Hematopoietic multipotent progenitor cell treated with erythropoietin and hydrocortisone succinate and interleukin-3 and kit ligand, for 17 days (in vitro differentiated cells): ENCODE measurements around the gene SCRN1.
"Not testable (repeated sequence)": the region's sequence is repeated elsewhere in the genome, so short reads cannot be mapped to it uniquely, and the experiment has no call there.

Experiments
- DNase-seq: peaks from one replicate; pipeline ENCODE4 v3.0.0-alpha.2; 2015; ENCODE audit warnings: low spot score

SCRN1 gene

GRCh38 chr7:29926216-29926615 is 63.4 kb downstream of the SCRN1 start:
- DNase-seq = no peak

- no peak for DNase-seq
Measured at GRCh38 chr7:29924684-29925083, 64.9 kb downstream of the SCRN1 start.

DNA sequence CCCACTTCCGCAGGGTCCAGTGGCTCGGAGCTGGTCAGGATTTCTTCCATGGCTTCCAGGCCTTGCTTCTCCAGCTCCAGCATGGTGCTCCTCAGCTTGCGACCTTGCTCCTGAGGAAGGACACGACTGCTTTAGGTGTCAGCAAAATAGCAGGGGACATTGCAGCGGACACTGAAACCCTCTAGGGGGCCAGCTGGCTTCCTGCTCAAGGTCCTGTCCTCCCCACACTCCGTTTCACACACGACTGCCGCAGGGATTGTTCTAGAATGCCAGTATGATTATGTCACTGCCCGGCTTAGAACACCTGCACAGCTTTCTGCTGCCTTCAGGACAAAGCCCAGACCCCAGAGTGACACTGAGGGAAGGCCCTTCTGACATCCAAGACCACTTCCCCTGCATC is 65.6 kb downstream of the SCRN1 start:
- no peak for DNase-seq

DNA sequence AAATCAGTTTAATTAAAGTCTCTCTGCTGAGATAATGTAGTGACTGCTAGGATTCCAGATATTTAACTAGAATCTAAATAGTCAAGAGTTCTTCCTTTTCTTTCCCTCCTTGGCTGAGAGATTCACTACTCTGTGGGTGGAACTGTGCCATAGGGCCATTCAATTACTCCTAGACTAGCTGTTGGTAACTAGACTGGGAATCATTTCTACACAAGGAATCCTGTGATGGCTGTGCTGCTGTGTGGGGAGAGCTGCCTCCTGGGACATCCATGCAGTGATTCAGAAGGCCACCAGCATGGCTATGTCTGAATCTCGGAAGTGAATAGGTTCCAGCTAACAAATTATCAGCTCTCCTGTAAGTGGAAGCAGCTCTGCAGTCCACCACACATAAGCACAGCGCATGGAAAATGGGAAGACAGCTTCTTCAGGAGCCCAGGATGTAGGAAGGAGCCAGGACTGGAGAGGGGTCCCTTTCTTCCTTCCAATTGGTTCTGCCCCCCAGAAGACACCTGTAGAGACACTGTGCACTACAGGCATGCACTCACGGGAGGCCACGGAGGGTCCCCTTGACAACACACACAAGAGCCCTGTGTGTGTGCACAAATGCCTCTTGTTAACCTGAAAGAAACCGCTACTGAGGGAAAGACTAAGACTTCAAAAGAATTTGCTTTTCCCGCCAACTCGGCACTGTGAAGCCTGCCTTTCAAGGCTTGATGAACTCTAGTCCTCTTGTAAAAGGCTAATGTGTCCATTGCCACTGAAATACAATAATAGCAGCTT is 66.5 kb downstream of the SCRN1 start:
- no peak for DNase-seq

DNA sequence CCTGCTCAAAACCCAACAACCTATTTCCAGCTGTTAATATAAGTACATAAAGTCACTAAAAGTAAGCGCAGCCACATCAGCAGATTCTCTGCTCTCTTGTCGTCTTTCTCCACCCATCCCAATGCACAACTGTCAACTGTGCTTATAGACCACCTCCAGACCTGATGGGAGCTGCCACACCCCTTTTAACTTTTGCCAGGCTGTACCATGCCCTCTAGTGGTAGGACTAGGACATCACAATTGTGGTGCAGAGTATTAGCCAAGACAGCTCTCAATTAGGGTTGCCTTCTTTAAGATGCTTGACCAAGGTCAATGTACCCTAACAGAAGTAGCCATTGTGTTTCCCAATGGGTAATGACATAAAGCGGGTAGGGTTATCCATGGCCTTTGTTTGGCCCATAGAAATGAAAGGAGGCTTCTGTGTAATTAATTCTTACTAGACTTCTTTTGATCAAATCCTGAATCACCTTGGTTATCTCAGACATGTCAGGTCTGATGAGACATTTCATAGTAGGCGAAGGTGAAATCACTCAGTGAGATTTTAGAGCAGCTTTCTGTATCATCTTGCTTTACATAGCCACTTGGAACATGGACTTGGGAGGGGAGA is 68.1 kb downstream of the SCRN1 start:
- DNase-seq = peak; percentile 69

DNA sequence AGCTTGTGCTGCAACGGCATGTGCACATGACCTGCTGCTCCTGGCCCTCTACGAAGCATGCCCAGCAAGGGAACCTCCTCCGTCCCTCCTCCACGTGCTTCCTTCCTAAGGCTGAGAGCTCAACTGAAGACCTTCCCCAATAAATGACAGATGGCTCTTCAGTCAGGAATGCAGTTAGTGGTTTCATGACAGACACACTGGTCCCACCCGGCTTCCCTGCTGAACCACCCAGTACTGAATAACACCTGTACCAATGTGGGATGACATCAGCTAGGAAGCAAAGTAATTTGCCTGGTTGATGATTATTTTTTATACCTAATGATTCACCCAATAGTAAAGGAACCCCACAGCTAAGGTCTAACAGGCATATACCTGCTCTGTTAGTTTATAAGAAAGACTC is 69.1 kb downstream of the SCRN1 start:
- no peak for DNase-seq

- DNase-seq = no peak
Measured at GRCh38 chr7:29919790-29920189, 69.8 kb downstream of the SCRN1 start.

- DNase-seq = no peak
Measured at GRCh38 chr7:29918850-29919249, 70.8 kb downstream of the SCRN1 start.

- DNase-seq = no peak
Measured at GRCh38 chr7:29917641-29918040, 72.0 kb downstream of the SCRN1 start.

DNA sequence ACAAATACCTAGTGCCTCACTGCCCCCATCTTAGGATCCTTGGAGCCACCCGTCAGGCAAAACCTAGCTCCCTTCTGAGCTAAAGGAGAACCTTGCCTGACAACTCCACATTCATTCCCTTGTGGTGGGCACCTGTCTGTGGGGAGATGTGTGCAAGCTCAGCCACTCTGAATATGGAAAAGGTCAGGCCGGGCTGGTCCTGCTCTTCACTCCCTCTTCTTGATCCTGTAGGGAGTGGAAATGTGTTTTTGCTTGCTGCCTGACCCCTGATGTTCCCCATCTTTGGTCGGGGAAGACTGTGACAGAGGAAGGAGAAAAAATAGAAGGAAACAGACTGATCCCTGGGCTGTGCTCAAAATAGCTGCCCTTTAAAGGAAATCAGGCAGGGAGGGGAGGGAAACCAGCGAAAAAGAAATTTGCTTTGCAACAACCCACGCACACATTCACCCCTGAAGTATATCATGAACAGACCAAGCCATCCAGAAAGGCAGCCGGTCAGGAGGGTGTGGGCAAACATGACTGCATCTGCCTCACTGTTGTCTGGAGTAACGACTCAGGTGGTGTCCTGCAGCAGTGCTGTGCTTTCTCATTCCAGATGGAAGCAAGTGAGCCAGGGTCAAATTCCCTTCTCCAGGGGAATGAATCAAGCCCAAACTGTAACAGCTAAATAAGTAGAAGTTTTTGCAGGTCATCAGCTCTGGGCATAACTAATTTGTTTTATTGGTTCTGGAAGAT is 74.0 kb downstream of the SCRN1 start:
- no peak for DNase-seq

GRCh38 chr7:29914180-29914579 is 75.4 kb downstream of the SCRN1 start:
- no peak for DNase-seq

DNA sequence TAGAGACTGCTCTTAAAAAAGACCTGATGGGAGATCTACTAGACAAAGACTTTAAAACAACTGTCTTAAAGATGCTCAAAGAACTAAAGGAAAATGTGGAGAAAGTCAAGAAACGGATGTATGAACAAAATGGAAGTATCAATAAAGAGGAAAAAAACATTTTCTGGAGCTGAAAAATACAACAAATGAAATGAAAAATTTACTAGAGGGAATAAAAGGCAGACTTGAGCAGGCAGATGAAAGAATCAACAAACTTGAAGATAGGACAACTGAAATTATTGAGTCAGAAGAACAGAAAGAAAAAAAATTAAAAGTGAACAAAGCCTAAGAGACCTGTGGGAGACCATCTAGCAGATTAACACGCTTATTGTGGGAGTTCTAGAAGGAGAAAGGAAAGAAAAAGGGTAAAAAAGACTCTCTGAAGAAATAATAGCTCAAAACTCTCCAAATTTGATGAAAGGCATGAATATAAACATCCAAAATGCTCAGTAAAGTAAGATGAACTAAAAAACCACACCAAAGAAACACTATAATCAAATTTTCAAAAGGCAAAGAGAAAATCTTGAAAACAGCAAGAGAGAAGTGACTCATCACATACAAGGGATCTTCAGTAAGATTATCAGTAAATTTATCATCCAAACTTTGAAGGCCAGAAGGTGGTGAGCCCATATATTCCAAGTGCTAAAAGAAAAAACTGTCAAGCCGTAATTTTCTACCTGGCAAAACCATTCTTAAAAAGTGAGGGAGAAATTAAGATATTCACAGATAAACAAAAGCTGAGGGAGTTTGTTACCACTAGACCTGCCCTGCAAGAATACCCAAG is 83.2 kb downstream of the SCRN1 start:
- DNase-seq = no peak

DNA sequence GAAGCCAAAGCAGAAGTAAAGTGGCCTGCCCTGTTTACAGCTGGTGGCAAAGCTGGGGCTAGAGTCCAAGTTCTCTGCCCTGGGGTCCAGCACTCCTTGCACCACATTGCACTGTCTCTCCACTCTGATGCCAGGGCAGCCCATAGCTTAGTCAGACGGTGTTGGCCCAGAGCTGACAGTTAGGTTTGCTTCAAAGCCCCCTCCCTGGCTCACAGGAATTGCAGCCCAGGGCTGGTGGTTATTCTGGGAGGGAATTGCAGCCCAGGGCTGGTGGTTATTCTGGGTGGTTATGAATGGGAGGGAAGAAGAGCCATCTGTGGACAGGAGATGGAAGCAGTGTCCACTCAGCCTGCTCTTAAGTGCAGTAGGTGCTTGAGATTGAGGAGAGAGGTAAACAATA is 88.9 kb downstream of the SCRN1 start:
- no peak for DNase-seq

- DNase-seq = no peak
Measured at GRCh38 chr7:29898301-29898700, 91.3 kb downstream of the SCRN1 start.

DNA sequence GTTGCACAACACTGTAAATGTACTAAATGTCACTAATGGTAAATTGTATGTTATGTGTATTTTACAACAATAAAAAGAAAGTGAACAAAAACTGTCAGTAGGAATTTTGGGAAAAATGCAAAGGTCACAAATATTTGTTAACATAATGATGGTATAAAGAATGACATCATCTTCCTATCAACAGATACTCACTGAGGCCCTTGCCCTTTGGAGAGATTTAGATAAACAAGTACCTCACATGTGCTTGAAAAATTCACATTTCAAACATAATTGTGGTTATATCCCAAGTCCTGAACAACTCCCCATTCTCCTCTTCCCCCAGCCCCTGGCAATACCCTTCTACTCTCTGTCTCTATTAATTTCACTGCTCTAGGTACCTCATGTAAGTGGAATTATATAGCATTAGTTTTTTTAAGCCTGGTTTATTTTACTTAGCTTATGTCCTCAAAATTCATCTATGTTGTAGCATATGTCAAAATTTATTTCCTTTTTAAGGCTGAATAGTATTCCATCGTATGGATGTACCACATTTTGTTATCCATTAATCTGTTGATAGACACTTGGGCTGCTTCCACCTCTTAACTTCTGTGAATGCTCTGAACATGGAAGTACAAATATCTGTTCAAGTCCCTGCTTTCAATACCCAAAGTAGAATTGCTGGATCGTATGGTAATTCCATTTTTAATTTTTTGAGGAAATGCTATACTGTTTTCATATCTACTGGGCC is 92.8 kb downstream of the SCRN1 start:
- DNase-seq = no peak

DNA sequence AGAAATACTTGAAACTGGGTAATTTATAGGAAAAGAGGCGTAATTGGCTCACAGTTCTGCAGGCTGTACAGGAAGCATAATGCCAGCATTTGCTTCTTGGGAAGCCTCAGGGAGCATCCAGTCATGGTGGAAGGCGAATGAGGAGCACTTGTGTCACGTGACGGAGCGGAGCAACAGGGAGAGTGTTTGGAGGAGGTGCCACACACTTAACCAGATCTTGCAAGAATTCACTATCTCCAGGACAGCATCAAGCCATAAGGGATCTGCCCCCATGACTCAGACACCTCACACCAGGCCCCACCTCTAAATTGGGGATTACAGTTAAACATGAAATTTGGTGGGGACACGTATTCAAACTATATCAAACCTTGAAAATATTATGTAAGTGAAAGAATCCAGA is 94.0 kb downstream of the SCRN1 start:
- DNase-seq = no peak

DNA sequence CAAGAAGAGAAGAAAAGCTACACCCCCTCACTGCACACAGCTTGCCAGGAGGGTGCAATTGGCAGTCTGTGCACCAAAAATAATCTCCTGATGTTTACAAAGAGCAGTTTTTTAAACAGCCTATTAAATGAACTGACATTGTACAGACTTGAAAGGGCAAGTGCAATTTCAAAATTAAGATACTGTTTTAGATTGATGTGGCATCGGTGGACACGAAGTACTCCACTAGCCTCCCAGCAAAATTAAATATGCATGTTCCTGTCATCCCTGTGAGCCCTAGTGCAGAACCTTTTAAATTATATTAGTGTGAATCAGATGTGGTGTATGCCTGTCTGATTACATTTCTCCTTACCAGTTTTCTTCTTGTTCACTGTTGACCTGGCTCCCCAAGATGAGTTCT is 95.3 kb downstream of the SCRN1 start:
- no peak for DNase-seq

DNA sequence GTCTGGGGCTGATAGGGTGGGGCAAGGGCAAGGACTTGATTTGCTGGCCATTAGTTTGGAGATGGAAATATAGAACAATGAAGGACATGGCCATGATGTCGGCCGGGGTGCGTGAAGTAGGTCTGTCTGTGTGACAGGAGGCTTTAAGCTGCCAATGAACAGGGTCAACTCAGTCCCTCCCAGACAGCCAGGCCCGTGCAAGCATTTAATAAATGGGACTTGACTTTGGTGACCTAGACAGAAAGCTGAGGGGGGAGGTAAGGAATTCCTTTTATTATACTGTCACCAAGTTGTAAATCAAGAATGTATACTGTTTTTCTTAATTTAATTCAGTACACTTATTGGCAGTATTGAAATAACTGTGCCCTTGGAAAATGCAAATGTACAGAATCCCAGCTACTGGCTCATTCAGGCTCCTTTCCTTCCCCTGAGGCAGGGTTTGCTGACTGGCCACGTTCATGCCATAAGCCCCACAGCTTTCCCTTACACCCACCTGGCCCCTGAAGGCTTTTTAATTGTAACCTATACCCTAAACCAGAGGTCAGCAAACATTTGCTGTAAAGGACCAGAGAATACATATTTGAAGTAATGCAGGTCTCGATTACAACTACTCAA is 96.1 kb downstream of the SCRN1 start:
- no peak for DNase-seq

DNA sequence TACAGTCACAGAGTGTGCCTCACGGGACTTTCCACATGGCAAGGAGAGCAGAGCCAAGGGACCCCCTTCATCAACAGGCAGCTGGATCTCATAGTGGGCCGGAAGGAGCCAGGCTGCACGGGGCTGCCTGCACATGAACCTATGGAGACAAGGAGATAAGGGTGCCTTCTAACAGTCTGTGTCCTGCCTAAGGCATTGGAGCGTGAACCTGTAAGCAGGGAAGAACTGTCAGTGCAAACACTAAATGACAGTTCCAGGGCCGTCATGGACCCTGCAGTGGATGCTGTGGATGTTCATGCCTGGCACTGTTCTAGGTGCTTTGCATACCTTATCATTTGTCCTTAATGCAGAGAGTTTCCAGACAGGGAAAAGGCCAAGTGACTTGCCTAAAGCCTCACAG is 97.4 kb downstream of the SCRN1 start:
- no peak for DNase-seq

GRCh38 chr7:29891766-29892165 is 97.8 kb downstream of the SCRN1 start:
- no peak for DNase-seq

- DNase-seq = not testable (repeated sequence)
Measured at GRCh38 chr7:29890786-29891185, 98.8 kb downstream of the SCRN1 start.
